HepG2 (cell line): Measurements from ENCODE around the gene ING5. TPM values are rescaled to one million over a fixed set of nuclear protein-coding genes. Genes with fewer than 3 reads are reported as not detected.

Source experiments
- ATF7-NPFF ChIP-seq: sonication (generic); formaldehyde crosslinking; IDR thresholded peaks from 2 replicates; pipeline ENCODE4 v1.8.1; 2023; ENCODE audit warnings: mild to moderate bottlenecking, low read depth, missing genetic modification reagents, moderate library complexity
- BHLHE40 ChIP-seq: IDR thresholded peaks from 2 replicates; pipeline ENCODE4 v1.6.1; 2011; ENCODE audit warnings: low read length, improper control_type of control experiment
- CENPT ChIP-seq: sonication (generic); formaldehyde crosslinking; IDR thresholded peaks from 2 replicates; pipeline ENCODE4 v1.8.0; 2022; ENCODE audit warnings: low read depth, mild to moderate bottlenecking, moderate library complexity, missing genetic modification reagents
- CENPX ChIP-seq: sonication (generic); formaldehyde crosslinking; IDR thresholded peaks from 2 replicates; pipeline ENCODE4 v1.9.0; 2021; ENCODE audit warnings: mild to moderate bottlenecking, missing genetic modification reagents, moderate library complexity
- DBP ChIP-seq: sonication (generic); formaldehyde crosslinking; IDR thresholded peaks from 2 replicates; pipeline ENCODE4 v1.4.0; 2020; ENCODE audit warnings: missing genetic modification reagents; ENCODE audit errors: not compliant biosample characterization
- RBAK ChIP-seq: sonication (generic); formaldehyde crosslinking; IDR thresholded peaks from 2 replicates; pipeline ENCODE4 v1.5.1; 2020; ENCODE audit warnings: mild to moderate bottlenecking, missing genetic modification reagents
- RBM22 ChIP-seq: fragments of 200-400 bp; formaldehyde crosslinking; optimal IDR thresholded peaks from 2 replicates; pipeline ENCODE3; 2017; ENCODE audit warnings: mild to moderate bottlenecking, low read length, moderate library complexity
- THAP11 ChIP-seq: IDR thresholded peaks from 2 replicates; pipeline ENCODE4 v1.6.1; 2016; ENCODE audit warnings: missing biosample characterization, missing genetic modification reagents
- TMF1 ChIP-seq: sonication (generic); formaldehyde crosslinking; IDR thresholded peaks from 2 replicates; pipeline ENCODE4 v1.8.1; 2022; ENCODE audit warnings: low read depth, missing genetic modification reagents
- USF2 ChIP-seq, 2 experiments: sonication (generic) in 1 of 2; formaldehyde crosslinking in 1 of 2; IDR thresholded peaks; 2 replicates each; pipeline versions ENCODE4 v1.5.1 to v1.6.1; 2011 to 2020; ENCODE audit warnings: borderline replicate concordance in 1 of 2, low read depth in 1 of 2, low read length in 1 of 2, mild to moderate bottlenecking in 1 of 2, missing genetic modification reagents in 1 of 2, moderate library complexity in 1 of 2
- ZBTB21 ChIP-seq: sonication (generic); formaldehyde crosslinking; IDR thresholded peaks from 2 replicates; pipeline ENCODE4 v1.4.0; 2020; ENCODE audit warnings: missing genetic modification reagents
- ZBTB3 ChIP-seq: sonication (generic); formaldehyde crosslinking; IDR thresholded peaks from 2 replicates; pipeline ENCODE4 v1.4.0; 2020; ENCODE audit warnings: low read depth, mild to moderate bottlenecking, moderate library complexity, missing genetic modification reagents, borderline replicate concordance
- ZBTB39 ChIP-seq: sonication (generic); formaldehyde crosslinking; IDR thresholded peaks from 2 replicates; pipeline ENCODE4 v1.5.0; 2020; ENCODE audit warnings: missing genetic modification reagents
- ZKSCAN5 ChIP-seq: sonication (generic); formaldehyde crosslinking; IDR thresholded peaks from 2 replicates; pipeline ENCODE4 v1.5.1; 2020; ENCODE audit warnings: mild to moderate bottlenecking, missing genetic modification reagents
- ZNF180 ChIP-seq: sonication (generic); formaldehyde crosslinking; IDR thresholded peaks from 2 replicates; pipeline ENCODE4 v1.4.0; 2020; ENCODE audit warnings: low read depth, missing genetic modification reagents, borderline replicate concordance
- ZNF230 ChIP-seq: sonication (generic); formaldehyde crosslinking; IDR thresholded peaks from 2 replicates; pipeline ENCODE4 v1.4.0; 2020; ENCODE audit warnings: mild to moderate bottlenecking, missing genetic modification reagents
- ZNF274 ChIP-seq: sonication (generic); formaldehyde crosslinking; IDR thresholded peaks from 2 replicates; pipeline ENCODE4 v1.5.1; 2020; ENCODE audit warnings: mild to moderate bottlenecking, missing genetic modification reagents
- ZNF547 ChIP-seq: sonication (generic); formaldehyde crosslinking; IDR thresholded peaks from 2 replicates; pipeline ENCODE4 v1.5.1; 2020; ENCODE audit warnings: mild to moderate bottlenecking, missing genetic modification reagents
- ZNF558 ChIP-seq: sonication (generic); formaldehyde crosslinking; IDR thresholded peaks from 2 replicates; pipeline ENCODE4 v1.9.0; 2022; ENCODE audit warnings: mild to moderate bottlenecking, missing genetic modification reagents, borderline replicate concordance
- ZNF75D ChIP-seq: sonication (generic); formaldehyde crosslinking; IDR thresholded peaks from 2 replicates; pipeline ENCODE4 v1.8.1; 2023; ENCODE audit warnings: missing genetic modification reagents, mild to moderate bottlenecking, borderline replicate concordance
- ZNF773 ChIP-seq: sonication (generic); formaldehyde crosslinking; IDR thresholded peaks from 2 replicates; pipeline ENCODE4 v1.4.0; 2020; ENCODE audit warnings: missing genetic modification reagents, borderline replicate concordance
- polyA plus RNA-seq, 8 experiments: library from polyadenylated mRNA; depleted of rRNA in 3 of 8; stranded (reverse) in 7 of 8; unstranded in 1 of 8; fragments of >200 nt; fragmentation: Illumina TruSeq in 4 of 8; extraction: Trizol in 4 of 8; gene quantifications; 2 replicates each; pipeline versions ENCODE4 v1.2.1 to v1.2.3, GENCODE V29; 2011 to 2016; ENCODE audit warnings: low read depth in 4 of 8, missing spikeins in 1 of 8, mixed read lengths in 1 of 8; ENCODE audit not compliant: insufficient read depth in 1 of 8
- total RNA-seq, 5 experiments: library from RNA; depleted of rRNA; stranded (reverse); fragments of >200 nt; fragmentation: Illumina TruSeq; extraction: Trizol; gene quantifications; 2 replicates each; pipeline ENCODE4 v1.2.3, GENCODE V29; 2016; ENCODE audit warnings: low read depth in 1 of 5

Gene ING5
- total and polyA plus RNA-seq, 2 of the 13 experiments (the other 11 are each of a cell fraction or from before 2014, with no cell fraction given): 61.9 to 71.9 TPM

- TF ChIP-seq ZBTB39: peak; percentile 80; the same call in 1 of the 2 replicates
- TF ChIP-seq ZKSCAN5: peak; percentile 69; the same call in 1 of the 2 replicates
- peak; percentile 34; the same call in 1 of the 2 replicates for TF ChIP-seq THAP11 (CRISPR knock-in tag)
- TF ChIP-seq ATF7-NPFF (CRISPR knock-in tag): peak; percentile 99
- 0 out of 2 replicates have a peak, but pooled peaks have one; percentile 56 for TF ChIP-seq ZNF773 (CRISPR knock-in tag)
- peak; percentile 51 for TF ChIP-seq RBM22
- peak; percentile 79; the same call in 1 of the 2 replicates for TF ChIP-seq ZNF274 (CRISPR knock-in tag)
- no peak for TF ChIP-seq ZBTB21 (CRISPR knock-in tag)
- TF ChIP-seq ZNF558 (CRISPR knock-in tag): peak; percentile 53; the same call in 1 of the 2 replicates
- TF ChIP-seq ZNF180 (CRISPR knock-in tag): no peak
- peak; percentile 92; the same call in 1 of the 2 replicates for TF ChIP-seq ZNF547 (CRISPR knock-in tag)
- TF ChIP-seq ZNF230: no peak; the same call in 1 of the 2 replicates
- no peak; the same call in 1 of the 2 replicates for TF ChIP-seq ZBTB3
- TF ChIP-seq ZNF75D (CRISPR knock-in tag): no peak
- 0 out of 2 replicates have a peak, but pooled peaks have one; percentile 50 for TF ChIP-seq RBAK (CRISPR knock-in tag)
- peak; percentile 96 for TF ChIP-seq TMF1 (CRISPR knock-in tag)
- peak; percentile 73 for TF ChIP-seq BHLHE40
- TF ChIP-seq USF2 (IDR thresholded peaks at IDR 0.05; ENCODE audit: low read depth, low read length): peak; percentile 60; the same call in 1 of the 2 replicates
- no peak for TF ChIP-seq USF2 (CRISPR knock-in tag; IDR thresholded peaks at IDR 0.05; ENCODE audit: borderline replicate concordance)
- TF ChIP-seq CENPT: peak; percentile 70; the same call in 1 of the 2 replicates
- TF ChIP-seq CENPX (CRISPR knock-in tag): no peak
- TF ChIP-seq DBP (CRISPR knock-in tag): no peak
Measured at GRCh38 chr2:241771286-241772062, 69.6 kb downstream of the ING5 start (continued).
